Left ventricle myocardium inferior (tissue), 1 donor: ENCODE results near the gene IL3. TPM values are rescaled to one million over a fixed set of nuclear protein-coding genes. Genes with fewer than 3 reads are reported as not detected.

ENCODE experiments used
- DNase-seq: peaks from one replicate; pipeline ENCODE4 v3.0.0-alpha.2; 2020
- H3K27ac ChIP-seq: fragments of 200-600 bp; replicated peaks from 2 replicates; pipeline ENCODE4 v1.8.0; 2021
- H3K27me3 ChIP-seq: fragments of 200-600 bp; 2 replicates; pipeline ENCODE4 v1.8.0; 2021; ENCODE audit warnings: low read depth
- H3K36me3 ChIP-seq: fragments of 200-600 bp; 2 replicates; pipeline ENCODE4 v1.8.0; 2021
- H3K4me1 ChIP-seq: fragments of 200-600 bp; 2 replicates; pipeline ENCODE4 v1.8.0; 2021
- H3K4me3 ChIP-seq: fragments of 200-600 bp; 2 replicates; pipeline ENCODE4 v1.8.0; 2021; ENCODE audit warnings: mild to moderate bottlenecking, moderate library complexity
- H3K9me3 ChIP-seq: fragments of 200-600 bp; replicated peaks from 2 replicates; pipeline ENCODE4 v1.8.0; 2021
- intact Hi-C: fragments of 100-400 bp; cut with micrococcal nuclease; formaldehyde crosslinking; loops from one replicate; pipeline ENCODE4 v1.11.0; 2022
- total RNA-seq: library from RNA; stranded (reverse); fragmentation: NEBNext Ultra II Directional; extraction: Animal tissue kit (Norgen Biotek cat#: 25700); gene quantifications from one replicate; pipeline ENCODE4 v1.2.1, GENCODE V29; 2021
- TF ChIP-seq, protein P1 (sequence below): fragments of 200-600 bp; IDR thresholded peaks from 2 replicates; pipeline ENCODE4 v1.8.0; 2021; ENCODE audit warnings: antibody characterized with exemption, mild to moderate bottlenecking, borderline replicate concordance
- donor health status: DM: no; HTN: yes; CAD: no; lungs with severe emphysema.

IL3 gene
- total RNA-seq, 1 donor from 2014 or later: not detected

DNA sequence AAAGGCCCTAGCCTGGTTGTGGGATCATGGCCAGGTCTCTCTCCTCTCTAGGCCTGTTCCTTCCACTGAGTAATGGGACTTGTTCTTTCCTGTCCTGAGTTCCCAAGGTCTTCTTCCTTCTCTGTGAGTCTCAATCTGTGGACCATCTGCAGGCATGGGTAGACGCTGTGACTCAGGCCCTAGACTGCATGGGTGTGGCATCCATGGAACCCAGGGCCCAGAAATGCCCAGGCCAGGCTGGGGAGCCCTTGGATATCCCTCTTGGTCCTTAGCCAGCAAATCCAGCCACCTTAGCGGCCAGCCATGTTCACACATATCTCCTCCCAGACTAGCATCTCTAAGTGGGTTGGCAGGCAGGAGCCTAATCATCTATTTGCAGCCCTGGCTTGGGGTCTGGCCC lies 46.7 kb upstream of the IL3 start:
- TF ChIP-seq, protein P1, sequence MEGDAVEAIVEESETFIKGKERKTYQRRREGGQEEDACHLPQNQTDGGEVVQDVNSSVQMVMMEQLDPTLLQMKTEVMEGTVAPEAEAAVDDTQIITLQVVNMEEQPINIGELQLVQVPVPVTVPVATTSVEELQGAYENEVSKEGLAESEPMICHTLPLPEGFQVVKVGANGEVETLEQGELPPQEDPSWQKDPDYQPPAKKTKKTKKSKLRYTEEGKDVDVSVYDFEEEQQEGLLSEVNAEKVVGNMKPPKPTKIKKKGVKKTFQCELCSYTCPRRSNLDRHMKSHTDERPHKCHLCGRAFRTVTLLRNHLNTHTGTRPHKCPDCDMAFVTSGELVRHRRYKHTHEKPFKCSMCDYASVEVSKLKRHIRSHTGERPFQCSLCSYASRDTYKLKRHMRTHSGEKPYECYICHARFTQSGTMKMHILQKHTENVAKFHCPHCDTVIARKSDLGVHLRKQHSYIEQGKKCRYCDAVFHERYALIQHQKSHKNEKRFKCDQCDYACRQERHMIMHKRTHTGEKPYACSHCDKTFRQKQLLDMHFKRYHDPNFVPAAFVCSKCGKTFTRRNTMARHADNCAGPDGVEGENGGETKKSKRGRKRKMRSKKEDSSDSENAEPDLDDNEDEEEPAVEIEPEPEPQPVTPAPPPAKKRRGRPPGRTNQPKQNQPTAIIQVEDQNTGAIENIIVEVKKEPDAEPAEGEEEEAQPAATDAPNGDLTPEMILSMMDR: no peak
- peaks cover 23% of the 10 kb centered on the region for H3K4me1 ChIP-seq
- no peaks in the 10 kb centered on the region for H3K36me3 ChIP-seq
- H3K27me3 ChIP-seq: peaks cover 37% of the 10 kb centered on the region
- no peak overlapping the region for H3K27ac ChIP-seq
- intact Hi-C loops: no loop called here
- no peak overlapping the region for H3K4me3 ChIP-seq
- no peak for DNase-seq
- no peaks in the 10 kb centered on the region for H3K9me3 ChIP-seq

DNA sequence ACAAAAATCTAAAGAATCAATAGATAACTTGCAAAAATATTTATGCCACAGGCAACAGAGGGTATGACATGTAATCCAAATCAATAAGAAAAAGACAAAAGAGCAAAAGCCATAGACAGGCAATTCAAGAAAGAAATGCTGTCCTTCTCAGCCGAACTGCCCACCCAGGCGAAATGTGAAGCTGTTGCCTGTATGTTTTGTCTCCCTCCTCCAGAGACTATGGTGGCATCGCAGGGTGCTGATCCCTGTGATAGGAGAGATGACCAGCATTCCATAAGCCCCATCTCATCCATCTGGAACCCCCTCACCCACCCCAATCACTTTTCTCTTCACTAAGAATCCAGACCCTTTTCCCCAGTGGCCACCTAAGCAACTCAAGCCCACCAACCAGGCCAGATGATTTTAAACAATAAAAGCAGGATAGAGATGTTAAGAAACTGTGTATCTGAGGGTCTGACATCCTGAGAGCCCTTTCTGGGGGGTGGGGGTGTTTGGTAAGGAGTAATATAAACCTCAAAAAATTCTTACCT lies 43.7 kb upstream of the IL3 start:
- Histone ChIP-seq H3K27ac (no peak overlapping the region), H3K4me3 (no peak overlapping the region), H3K27me3 (peaks cover 37% of the 10 kb centered on the region), H3K9me3 (no peaks in the 10 kb centered on the region), H3K4me1 (peaks cover 11% of the 10 kb centered on the region), H3K36me3 (no peaks in the 10 kb centered on the region)
- intact Hi-C loops: no loop called here
- TF ChIP-seq, protein P1: no peak
- DNase-seq: no peak

DNA sequence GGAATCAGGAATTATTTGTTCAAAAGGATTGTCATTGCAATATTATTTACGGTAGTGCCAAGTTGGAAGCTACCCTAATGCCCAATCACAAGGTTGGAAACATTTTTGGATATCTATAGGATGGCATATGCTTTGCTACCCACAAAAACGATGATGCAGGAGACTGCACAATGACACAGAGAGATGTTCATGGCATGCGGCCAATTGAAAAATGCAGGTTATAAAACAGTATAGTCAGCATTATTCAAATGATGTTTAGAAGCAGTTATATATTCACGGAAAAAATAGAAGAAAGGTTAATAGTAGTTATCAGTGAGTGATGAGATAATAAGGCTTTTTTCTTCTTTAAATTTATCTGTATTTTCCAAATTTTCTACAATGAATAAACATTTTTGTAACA lies 43.1 kb upstream of the IL3 start:
- DNase-seq: no peak
- H3K27ac ChIP-seq: no peak overlapping the region
- TF ChIP-seq, protein P1: no peak
- intact Hi-C loops: no loop called here
- no peaks in the 10 kb centered on the region for H3K36me3 ChIP-seq
- H3K9me3 ChIP-seq: no peaks in the 10 kb centered on the region
- peaks cover 34% of the 10 kb centered on the region for H3K27me3 ChIP-seq
- peaks cover 6% of the 10 kb centered on the region for H3K4me1 ChIP-seq
- no peak overlapping the region for H3K4me3 ChIP-seq

DNA sequence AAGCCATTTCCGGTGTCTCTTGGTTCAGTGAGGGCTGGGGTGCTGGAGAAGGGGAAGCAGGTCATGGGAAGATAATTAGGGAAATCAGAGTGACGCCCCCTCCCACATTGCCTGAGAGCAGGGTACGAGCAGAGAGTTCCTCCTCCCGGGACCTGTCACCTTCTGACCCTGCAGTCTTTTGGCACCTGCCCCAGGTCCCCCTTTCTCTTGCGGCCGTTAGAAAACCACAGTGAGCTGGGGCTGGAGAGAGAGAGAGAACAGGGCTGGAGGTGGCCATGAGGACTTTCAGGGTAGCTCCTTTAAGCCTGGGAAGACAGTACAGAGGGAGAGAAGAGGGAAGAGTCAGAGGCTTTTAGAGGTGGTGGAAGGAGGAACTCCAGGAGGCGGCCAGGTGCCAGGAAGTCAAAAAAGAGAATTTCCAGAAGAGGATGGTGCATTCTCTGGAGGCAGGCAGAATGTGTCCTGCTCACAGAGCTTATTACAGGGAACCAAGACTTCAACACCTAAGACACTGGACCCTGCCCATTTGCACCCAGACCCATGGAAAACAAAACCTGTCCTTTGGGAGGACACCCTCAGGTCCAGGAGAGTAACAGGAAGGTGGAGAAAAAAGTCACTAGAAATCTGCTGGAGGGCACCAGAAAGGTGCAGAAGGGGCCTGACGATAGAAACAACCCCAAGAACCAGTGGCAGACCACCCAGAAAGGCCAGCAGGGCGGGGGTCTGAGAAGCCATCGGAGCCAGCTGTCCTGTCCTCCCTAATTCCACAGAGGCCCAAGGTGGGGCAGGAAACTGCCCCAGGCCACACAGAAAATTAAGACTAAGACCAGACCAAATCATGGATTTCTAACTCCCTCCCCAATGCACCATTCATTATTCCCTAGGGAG lies 42.5 kb upstream of the IL3 start:
- TF ChIP-seq, protein P1: no peak
- intact Hi-C loops: no loop called here
- Histone ChIP-seq H3K27ac (no peak overlapping the region), H3K4me1 (peaks cover 1% of the 10 kb centered on the region), H3K4me3 (no peak overlapping the region), H3K9me3 (no peaks in the 10 kb centered on the region), H3K36me3 (no peaks in the 10 kb centered on the region), H3K27me3 (peaks cover 34% of the 10 kb centered on the region)
- DNase-seq: no peak

DNA sequence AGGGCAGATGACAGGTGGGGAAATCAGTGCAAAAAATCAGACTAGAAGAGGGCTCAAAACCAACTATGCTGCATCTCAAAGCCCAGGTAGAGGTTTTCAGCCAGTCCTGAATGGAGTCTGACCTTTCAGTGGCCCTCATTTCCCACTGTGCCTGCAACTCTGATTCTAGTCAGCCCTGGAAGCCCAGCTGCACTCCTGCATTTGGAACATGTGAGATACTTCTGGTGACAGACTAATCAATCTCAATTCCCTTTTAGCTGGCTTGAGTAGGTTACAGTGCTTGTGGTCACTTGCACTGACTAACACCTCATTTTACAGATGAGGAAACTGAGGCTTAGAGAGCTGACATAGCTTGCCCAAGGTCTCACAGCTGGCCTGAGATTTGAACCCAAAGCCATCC lies 41.1 kb upstream of the IL3 start:
- TF ChIP-seq, protein P1: no peak
- no peak overlapping the region for H3K27ac ChIP-seq

More for the DNA sequence above, 41.1 kb upstream of the IL3 start:
- H3K27me3 ChIP-seq: peaks cover 44% of the 10 kb centered on the region
- intact Hi-C loops: no loop called here
- H3K9me3 ChIP-seq: no peaks in the 10 kb centered on the region
- H3K4me3 ChIP-seq: no peak overlapping the region
- no peaks in the 10 kb centered on the region for H3K36me3 ChIP-seq
- H3K4me1 ChIP-seq: no peaks in the 10 kb centered on the region
- no peak for DNase-seq
